OCI-LY3 (cell line): ENCODE results near the gene TRDN.

Source experiments
- H2AFZ ChIP-seq: fragments of 200-600, 300-600 bp; shearing (Covaris generic); 2 replicates; pipeline ENCODE4 v1.6.0; 2014; ENCODE audit warnings: antibody characterized with exemption, low read depth, low read length
- H3K27ac ChIP-seq: fragments of 200-600, 300-600 bp; sonication (generic); 2 replicates; pipeline ENCODE4 v1.5.1; 2014; ENCODE audit warnings: mild to moderate bottlenecking, low read length, moderate library complexity, mixed read lengths
- H3K27me3 ChIP-seq: fragments of 200-600, 300-600 bp; sonication (generic); 2 replicates; pipeline ENCODE4 v1.6.1; 2014; ENCODE audit warnings: low read depth, low read length, mixed read lengths
- H3K36me3 ChIP-seq: fragments of 200-600, 300-600 bp; sonication (generic); replicated peaks from 2 replicates; pipeline ENCODE3; 2014; ENCODE audit warnings: low read depth, low read length, mixed read lengths
- H3K4me1 ChIP-seq: fragments of 300-600, 200-600 bp; sonication (generic); 2 replicates; pipeline ENCODE4 v1.6.1; 2014; ENCODE audit warnings: low read length, mixed read lengths
- H3K4me2 ChIP-seq: fragments of 200-600, 300-600 bp; sonication (generic); 2 replicates; pipeline ENCODE4 v1.6.1; 2014; ENCODE audit warnings: low read length, mixed read lengths
- H3K4me3 ChIP-seq: fragments of 300-600, 200-600 bp; sonication (generic); 2 replicates; pipeline ENCODE4 v1.5.1; 2014; ENCODE audit warnings: antibody characterized with exemption, mild to moderate bottlenecking, low read length, moderate library complexity
- H3K79me2 ChIP-seq: fragments of 300-600, 200-600 bp; shearing (Covaris generic); 2 replicates; pipeline ENCODE4 v1.6.1; 2014; ENCODE audit warnings: mild to moderate bottlenecking, low read length, mixed read lengths
- H3K9ac ChIP-seq: fragments of 300-600, 200-600 bp; shearing (Covaris generic); 2 replicates; pipeline ENCODE4 v1.6.0; 2014; ENCODE audit warnings: mild to moderate bottlenecking, low read length, moderate library complexity
- H3K9me3 ChIP-seq: fragments of 200-600, 300-600 bp; shearing (Covaris generic); 2 replicates; pipeline ENCODE4 v1.6.1; 2014; ENCODE audit warnings: low read length, mixed read lengths; ENCODE audit not compliant: insufficient read depth
- H4K20me1 ChIP-seq: fragments of 200-600, 300-600 bp; sonication (generic); 2 replicates; pipeline ENCODE4 v1.6.1; 2016; ENCODE audit warnings: low read length, mixed read lengths; ENCODE audit not compliant: insufficient read depth
- EZH2phosphoT487 ChIP-seq: fragments of 200-600 bp; shearing (Covaris generic); IDR thresholded peaks from 2 replicates; pipeline ENCODE4 v1.6.1; 2018; ENCODE audit warnings: antibody characterized with exemption, mixed run types, low read depth
- TF ChIP-seq, protein P1 (sequence below): fragments of 200-600, 300-600 bp; sonication (generic); IDR thresholded peaks from 2 replicates; pipeline ENCODE4 v1.5.1; 2014; ENCODE audit warnings: antibody characterized with exemption, low read length, low read depth

Gene TRDN

DNA sequence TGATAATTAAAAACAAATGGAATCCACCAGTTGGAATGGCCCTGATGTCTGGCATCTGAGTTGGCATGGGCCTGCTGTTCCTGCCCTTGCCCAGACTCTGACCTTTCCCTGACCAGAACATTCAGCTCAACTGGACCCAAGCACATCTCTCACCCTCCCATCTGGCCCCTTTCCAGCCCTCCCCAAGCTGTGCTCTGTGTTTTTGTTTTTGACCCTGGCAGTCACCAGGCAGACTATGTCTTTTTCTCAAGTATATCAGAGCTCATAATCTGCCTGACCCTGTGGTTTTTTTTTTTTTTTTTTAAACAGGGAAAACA lies 117.6 kb downstream of the TRDN start:
- H3K36me3 ChIP-seq: no peaks in the 10 kb centered on the region
- H3K4me3 ChIP-seq: no peak overlapping the region
- H3K9ac ChIP-seq: no peak overlapping the region
- no peaks in the 10 kb centered on the region for H3K27me3 ChIP-seq
- no peak for TF ChIP-seq EZH2phosphoT487
- TF ChIP-seq, protein P1, sequence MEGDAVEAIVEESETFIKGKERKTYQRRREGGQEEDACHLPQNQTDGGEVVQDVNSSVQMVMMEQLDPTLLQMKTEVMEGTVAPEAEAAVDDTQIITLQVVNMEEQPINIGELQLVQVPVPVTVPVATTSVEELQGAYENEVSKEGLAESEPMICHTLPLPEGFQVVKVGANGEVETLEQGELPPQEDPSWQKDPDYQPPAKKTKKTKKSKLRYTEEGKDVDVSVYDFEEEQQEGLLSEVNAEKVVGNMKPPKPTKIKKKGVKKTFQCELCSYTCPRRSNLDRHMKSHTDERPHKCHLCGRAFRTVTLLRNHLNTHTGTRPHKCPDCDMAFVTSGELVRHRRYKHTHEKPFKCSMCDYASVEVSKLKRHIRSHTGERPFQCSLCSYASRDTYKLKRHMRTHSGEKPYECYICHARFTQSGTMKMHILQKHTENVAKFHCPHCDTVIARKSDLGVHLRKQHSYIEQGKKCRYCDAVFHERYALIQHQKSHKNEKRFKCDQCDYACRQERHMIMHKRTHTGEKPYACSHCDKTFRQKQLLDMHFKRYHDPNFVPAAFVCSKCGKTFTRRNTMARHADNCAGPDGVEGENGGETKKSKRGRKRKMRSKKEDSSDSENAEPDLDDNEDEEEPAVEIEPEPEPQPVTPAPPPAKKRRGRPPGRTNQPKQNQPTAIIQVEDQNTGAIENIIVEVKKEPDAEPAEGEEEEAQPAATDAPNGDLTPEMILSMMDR: no peak
- no peak overlapping the region for H3K4me2 ChIP-seq
- no peaks in the 10 kb centered on the region for H3K9me3 ChIP-seq
- H3K27ac ChIP-seq: no peak overlapping the region
- no peaks in the 10 kb centered on the region for H3K4me1 ChIP-seq
- H2AFZ ChIP-seq: no peak overlapping the region
- H3K79me2 ChIP-seq: no peaks in the 10 kb centered on the region
- no peaks in the 10 kb centered on the region for H4K20me1 ChIP-seq

- Histone ChIP-seq H3K27me3 (no peaks in the 10 kb centered on the region), H2AFZ (no peak overlapping the region), H3K36me3 (no peaks in the 10 kb centered on the region), H4K20me1 (no peaks in the 10 kb centered on the region), H3K4me2 (no peak overlapping the region), H3K4me1 (no peaks in the 10 kb centered on the region), H3K4me3 (no peak overlapping the region), H3K9me3 (no peaks in the 10 kb centered on the region), H3K9ac (no peak overlapping the region), H3K27ac (no peak overlapping the region), H3K79me2 (no peaks in the 10 kb centered on the region)
- TF ChIP-seq, protein P1: no peak
- no peak for TF ChIP-seq EZH2phosphoT487
These were observed 118.1 kb downstream of the TRDN start for GRCh38 chr6:123518441-123519188.

DNA sequence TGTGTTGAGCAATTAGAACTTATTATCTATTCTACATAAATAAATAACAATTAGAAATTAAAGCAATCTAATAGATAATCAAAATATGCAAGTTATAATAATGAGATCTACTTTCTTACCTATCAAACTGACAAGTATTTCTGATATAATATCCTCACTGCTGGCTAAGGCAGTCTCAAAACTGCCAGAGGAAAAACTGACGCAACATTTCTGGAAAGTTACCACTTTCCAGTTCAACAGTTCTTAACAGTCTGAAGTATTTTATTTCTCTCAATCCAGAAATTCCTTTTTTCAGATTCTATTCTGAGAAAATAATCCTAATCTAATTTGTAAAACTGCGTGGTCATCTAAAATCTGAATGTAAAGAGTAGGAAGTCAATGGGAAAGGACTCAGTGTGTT lies 121.0 kb downstream of the TRDN start:
- Histone ChIP-seq H3K36me3 (no peaks in the 10 kb centered on the region), H3K9me3 (no peaks in the 10 kb centered on the region), H3K4me3 (no peak overlapping the region), H2AFZ (no peak overlapping the region), H3K4me1 (no peaks in the 10 kb centered on the region), H3K4me2 (no peak overlapping the region), H3K27ac (no peak overlapping the region), H3K9ac (no peak overlapping the region), H4K20me1 (no peaks in the 10 kb centered on the region), H3K27me3 (no peaks in the 10 kb centered on the region), H3K79me2 (no peaks in the 10 kb centered on the region)
- TF ChIP-seq EZH2phosphoT487: no peak
- TF ChIP-seq, protein P1: no peak

- Histone ChIP-seq H2AFZ (no peak overlapping the region), H3K9ac (no peak overlapping the region), H3K4me3 (no peak overlapping the region), H3K4me1 (no peaks in the 10 kb centered on the region), H3K27me3 (no peaks in the 10 kb centered on the region), H3K27ac (no peak overlapping the region), H4K20me1 (no peaks in the 10 kb centered on the region), H3K9me3 (no peaks in the 10 kb centered on the region), H3K4me2 (no peak overlapping the region), H3K36me3 (no peaks in the 10 kb centered on the region), H3K79me2 (no peaks in the 10 kb centered on the region)
- no peak for TF ChIP-seq EZH2phosphoT487
- TF ChIP-seq, protein P1: no peak
These were observed 127.6 kb downstream of the TRDN start for GRCh38 chr6:123509112-123509511.
